NCI-H2171 (cell line): Measurements from ENCODE around the gene FHAD1.

ENCODE experiments used
- DNase-seq: peaks from one replicate; lab custom pipeline; 2025; lab: John Stamatoyannopoulos, UW

Gene FHAD1

GRCh38 chr1:15439325-15439724 lies 192.3 kb downstream of the FHAD1 start:
- DNase-seq, result no peak

- DNase-seq, result no peak
Measured at GRCh38 chr1:15440357-15440756, 193.3 kb downstream of the FHAD1 start.

- no peak for DNase-seq
Measured at GRCh38 chr1:15441247-15441646, 194.2 kb downstream of the FHAD1 start.

- no peak for DNase-seq
Measured at GRCh38 chr1:15442119-15442518, 195.1 kb downstream of the FHAD1 start.

- DNase-seq, result no peak
Measured at GRCh38 chr1:15442759-15443158, 195.7 kb downstream of the FHAD1 start.

- DNase-seq, result no peak
Measured at GRCh38 chr1:15443281-15443680, 196.3 kb downstream of the FHAD1 start.

GRCh38 chr1:15444468-15445389 lies 197.7 kb downstream of the FHAD1 start:
- no peak for DNase-seq

GRCh38 chr1:15445390-15446122 lies 198.5 kb downstream of the FHAD1 start:
- no peak for DNase-seq

GRCh38 chr1:15446212-15446611 lies 199.2 kb downstream of the FHAD1 start:
- no peak for DNase-seq
